ENCODE measurements around the gene TRAPPC2L. TPM values are rescaled to one million over a fixed set of nuclear protein-coding genes. Genes with fewer than 3 reads are reported as not detected.
A peak's percentile ranks its signal among the peaks of the same experiment; 100 is the strongest.

Gene TRAPPC2L
- total and polyA plus RNA-seq, 11 donors: 20.3 to 65.7 (median 44.2) TPM

- peaks cover 0 to 11% (median 0%) of the 10 kb centered on the region in 9 donors for H3K27me3 ChIP-seq
- ATAC-seq (peak in 1 of 4 donors; percentile 13), DNase-seq (no peak)
- H3K4me3 ChIP-seq: no peak overlapping the region
- H3K27ac ChIP-seq: no peak overlapping the region
- H3K4me1 ChIP-seq: peaks cover 0 to 23% (median 4%) of the 10 kb centered on the region in 12 donors
- intact Hi-C loops (cut with DNase I): no loop called here
- TF ChIP-seq CTCF (IDR thresholded peaks at IDR 0.05): no peak
- TF ChIP-seq POLR2A (IDR thresholded peaks at IDR 0.05): no peak
- WGBS, 4 donors: 56 to 84% (median 58%) methylated on average over 24 to 46 of the region's 46 CpGs
- H3K9me3 ChIP-seq: no peaks in the 10 kb centered on the region
- peaks cover 0 to 74% (median 50%) of the 10 kb centered on the region in 9 donors for H3K36me3 ChIP-seq
Observed at GRCh38 chr16:88881007-88881615, 24.2 kb downstream of the TRAPPC2L start.

GRCh38 chr16:88881675-88882357 is 24.9 kb downstream of the TRAPPC2L start:
- 78 to 84% (median 80%) methylated on average over 22 to 27 of the region's 27 CpGs for WGBS, 4 donors
- peaks cover 0 to 30% (median 11%) of the 10 kb centered on the region in 12 donors for H3K4me1 ChIP-seq
- ATAC-seq (no peak), DNase-seq (no peak)
- no peaks in the 10 kb centered on the region for H3K9me3 ChIP-seq
- no peak overlapping the region for H3K27ac ChIP-seq
- TF ChIP-seq CTCF (IDR thresholded peaks at IDR 0.05): no peak
- no peak for TF ChIP-seq POLR2A (IDR thresholded peaks at IDR 0.05)
- H3K36me3 ChIP-seq: peaks cover 0 to 68% (median 46%) of the 10 kb centered on the region in 9 donors
- intact Hi-C loops (cut with DNase I): no loop called here
- no peak overlapping the region for H3K4me3 ChIP-seq
- peaks cover 0 to 11% (median 0%) of the 10 kb centered on the region in 9 donors for H3K27me3 ChIP-seq

- Histone ChIP-seq H3K9me3 (no peaks in the 10 kb centered on the region), H3K4me1 (peaks cover 0 to 34% (median 16%) of the 10 kb centered on the region in 12 donors), H3K4me3 (no peak overlapping the region), H3K36me3 (peaks cover 0 to 68% (median 42%) of the 10 kb centered on the region in 9 donors), H3K27ac (no peak overlapping the region), H3K27me3 (peaks cover 0 to 11% (median 0%) of the 10 kb centered on the region in 9 donors)
- DNase-seq (no peak), ATAC-seq (no peak)
- TF ChIP-seq POLR2A (IDR thresholded peaks at IDR 0.05): no peak
- intact Hi-C loops (cut with DNase I): no loop called here
- WGBS, 4 donors: 86 to 88% (median 87%) methylated on average over 26 of the region's 26 CpGs
Observed at GRCh38 chr16:88882358-88883030, 25.6 kb downstream of the TRAPPC2L start.

- H3K9me3 ChIP-seq: no peaks in the 10 kb centered on the region
- H3K4me3 ChIP-seq: no peak overlapping the region
- 95 to 96% (median 96%) methylated on average over 44 to 49 of the region's 49 CpGs for WGBS, 4 donors
- ATAC-seq: no peak
- H3K27ac ChIP-seq: no peak overlapping the region
- peaks cover 0 to 66% (median 41%) of the 10 kb centered on the region in 9 donors for H3K36me3 ChIP-seq
- H3K27me3 ChIP-seq: peaks cover 0 to 11% (median 0%) of the 10 kb centered on the region in 9 donors
- no peak for DNase-seq
- peaks cover 0 to 41% (median 24%) of the 10 kb centered on the region in 12 donors for H3K4me1 ChIP-seq
- intact Hi-C loops (cut with DNase I): no loop called here
- TF ChIP-seq POLR2A (IDR thresholded peaks at IDR 0.05) (no peak), CTCF (IDR thresholded peaks at IDR 0.05) (no peak)
Observed at GRCh38 chr16:88883117-88883895, 26.4 kb downstream of the TRAPPC2L start.

Data from heart left ventricle (tissue), 16 donors.